HG03520 (cell line): ENCODE measurements around the gene KCNK6.
A peak's percentile ranks its signal among the peaks of the same experiment; 100 is the strongest.
"Not testable (repeated sequence)": the region's sequence is repeated elsewhere in the genome, so short reads cannot be mapped to it uniquely, and the experiment has no call there.

Source experiments
- ATAC-seq: cut with Tn5 transposase; IDR thresholded peaks from one replicate; pipeline ENCODE4 v1.9.1; 2021; ENCODE audit warnings: mild to moderate bottlenecking, moderate library complexity; ENCODE audit not compliant: unreplicated experiment

KCNK6 gene

GRCh38 chr19:38321646-38322196 lies 2.1 kb downstream of the KCNK6 start:
- ATAC-seq: no peak

- no peak for ATAC-seq
Measured at GRCh38 chr19:38323291-38323690, 3.6 kb downstream of the KCNK6 start.

- no peak for ATAC-seq
Measured at GRCh38 chr19:38324431-38324830, 4.8 kb downstream of the KCNK6 start.

DNA sequence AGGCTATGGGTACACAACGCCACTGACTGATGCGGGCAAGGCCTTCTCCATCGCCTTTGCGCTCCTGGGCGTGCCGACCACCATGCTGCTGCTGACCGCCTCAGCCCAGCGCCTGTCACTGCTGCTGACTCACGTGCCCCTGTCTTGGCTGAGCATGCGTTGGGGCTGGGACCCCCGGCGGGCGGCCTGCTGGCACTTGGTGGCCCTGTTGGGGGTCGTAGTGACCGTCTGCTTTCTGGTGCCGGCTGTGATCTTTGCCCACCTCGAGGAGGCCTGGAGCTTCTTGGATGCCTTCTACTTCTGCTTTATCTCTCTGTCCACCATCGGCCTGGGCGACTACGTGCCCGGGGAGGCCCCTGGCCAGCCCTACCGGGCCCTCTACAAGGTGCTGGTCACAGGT lies 6.9 kb downstream of the KCNK6 start:
- no peak for ATAC-seq

DNA sequence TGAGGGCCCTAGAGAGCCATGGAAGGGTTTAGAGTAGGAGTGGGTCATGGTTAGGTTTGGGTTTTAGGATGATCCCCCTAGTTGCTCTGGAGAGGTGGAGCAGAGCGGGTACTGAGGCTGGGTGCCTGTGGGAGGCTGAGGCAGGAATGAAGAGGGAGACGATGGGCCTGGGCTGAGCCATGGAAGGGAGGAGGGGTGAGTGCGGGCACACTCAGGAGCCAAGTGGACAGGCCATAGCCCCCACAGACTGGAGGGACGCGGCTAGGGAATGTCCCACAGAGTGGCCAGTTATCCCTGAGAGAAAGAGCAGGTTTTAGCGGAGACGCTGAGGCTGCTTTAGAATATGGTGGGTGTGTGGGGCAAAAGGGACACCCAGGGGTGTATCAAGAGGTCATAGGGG lies 10.0 kb downstream of the KCNK6 start:
- ATAC-seq: no peak

GRCh38 chr19:38331728-38332127 lies 12.1 kb downstream of the KCNK6 start:
- no peak for ATAC-seq

- ATAC-seq: no peak
Measured at GRCh38 chr19:38333245-38333644, 13.6 kb downstream of the KCNK6 start.

DNA sequence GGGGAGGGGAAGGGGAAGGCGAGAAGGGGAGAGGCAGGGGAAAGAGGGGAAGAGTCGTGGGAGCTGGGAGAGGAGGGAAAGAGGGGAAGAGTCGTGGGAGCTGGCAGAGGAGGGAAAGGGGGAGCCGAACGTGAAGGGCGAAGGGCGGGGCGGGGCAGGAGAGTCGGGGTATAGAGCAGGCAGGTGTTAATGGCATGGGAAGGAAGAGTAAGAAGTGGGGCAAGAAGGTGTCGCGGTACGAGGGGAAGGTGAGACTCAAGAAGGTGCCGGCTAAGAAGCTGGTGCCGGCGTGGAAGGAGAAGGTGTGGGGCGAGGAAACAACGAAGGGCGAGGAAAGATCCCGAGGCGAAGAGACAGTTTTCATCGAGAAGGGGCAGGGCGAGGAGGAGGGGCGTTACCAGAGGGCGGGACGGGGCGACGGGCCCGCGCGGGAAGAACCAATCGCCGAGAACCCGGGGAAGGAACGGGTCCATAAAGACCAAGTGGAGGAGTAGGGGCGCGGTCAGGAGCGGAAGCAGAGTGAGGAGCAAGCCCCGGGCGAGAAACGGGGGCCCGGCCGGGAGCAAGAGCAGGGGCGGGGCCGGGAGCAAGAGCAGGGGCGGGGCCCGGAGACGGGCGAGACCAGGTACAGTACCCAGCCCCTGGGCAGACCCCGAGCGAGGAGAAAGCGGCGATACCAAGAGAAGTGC lies 16.4 kb downstream of the KCNK6 start:
- ATAC-seq: peak; percentile 52

DNA sequence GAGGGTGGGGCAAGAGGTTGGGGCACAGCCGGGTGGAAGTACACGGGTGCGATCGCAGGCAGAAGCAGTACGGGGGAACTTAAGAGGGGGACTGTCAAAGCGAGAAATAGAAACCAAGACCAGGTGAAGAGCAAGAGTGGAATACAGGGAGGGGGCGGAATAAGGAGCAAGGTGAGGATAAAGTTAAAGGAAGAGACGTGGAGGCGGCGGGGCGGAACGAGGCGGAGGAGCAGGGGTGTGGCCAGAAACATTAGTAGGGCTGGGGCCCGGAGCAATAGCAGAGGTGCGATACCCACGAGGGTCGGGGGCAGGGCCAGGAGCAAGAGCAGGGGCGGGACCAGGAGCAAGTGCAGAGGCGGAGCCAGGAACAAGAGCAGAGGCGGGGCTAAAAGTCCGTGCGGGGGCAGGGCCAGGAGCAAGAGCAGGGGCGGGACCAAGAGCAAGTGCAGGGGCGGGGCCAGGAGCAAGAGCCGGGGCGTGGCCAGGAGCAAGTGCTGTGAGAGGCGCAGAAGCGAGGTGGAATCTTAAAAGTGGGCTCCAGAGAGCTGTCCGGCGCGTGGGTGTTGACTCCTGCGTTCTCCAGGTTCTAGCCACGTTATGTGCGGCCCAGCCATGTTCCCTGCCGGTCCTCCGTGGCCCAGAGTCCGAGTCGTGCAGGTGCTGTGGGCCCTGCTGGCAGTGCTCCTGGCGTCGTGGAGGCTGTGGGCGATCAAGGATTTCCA lies 17.2 kb downstream of the KCNK6 start:
- peak; percentile 43 for ATAC-seq

DNA sequence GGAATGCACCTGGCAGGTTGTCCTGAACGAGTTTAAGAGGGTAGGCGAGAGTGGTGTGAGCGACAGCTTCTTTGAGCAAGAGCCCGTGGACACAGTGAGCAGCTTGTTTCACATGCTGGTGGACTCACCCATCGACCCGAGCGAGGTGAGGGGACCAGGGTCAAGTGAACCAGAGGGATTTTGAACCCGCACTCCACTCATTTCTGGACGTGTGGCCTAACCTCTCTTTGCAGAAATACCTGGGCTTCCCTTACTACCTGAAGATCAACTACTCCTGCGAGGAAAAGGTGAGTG lies 17.7 kb downstream of the KCNK6 start:
- ATAC-seq: no peak

DNA sequence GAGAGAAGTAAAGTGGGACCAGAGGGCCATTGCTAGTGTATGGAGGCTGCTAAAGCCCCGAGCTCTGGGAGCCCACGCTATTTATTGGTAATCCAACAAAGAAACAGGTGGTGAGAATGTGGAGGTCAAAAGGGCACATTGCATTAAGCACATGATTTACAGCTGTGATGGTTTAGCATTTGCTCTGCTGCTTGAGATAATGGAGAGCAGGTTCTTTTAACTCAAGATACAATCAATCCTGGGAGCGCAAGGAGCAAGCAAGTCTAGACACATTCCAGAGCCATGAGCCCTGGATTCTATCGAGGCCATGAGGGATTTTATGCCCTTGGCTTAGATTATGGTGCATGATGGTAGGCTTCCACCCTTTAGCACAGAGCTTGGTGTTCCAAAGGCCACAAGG lies 19.4 kb downstream of the KCNK6 start:
- ATAC-seq: not testable (repeated sequence)

- ATAC-seq: no peak
Measured at GRCh38 chr19:38340927-38341326, 21.3 kb downstream of the KCNK6 start.

DNA sequence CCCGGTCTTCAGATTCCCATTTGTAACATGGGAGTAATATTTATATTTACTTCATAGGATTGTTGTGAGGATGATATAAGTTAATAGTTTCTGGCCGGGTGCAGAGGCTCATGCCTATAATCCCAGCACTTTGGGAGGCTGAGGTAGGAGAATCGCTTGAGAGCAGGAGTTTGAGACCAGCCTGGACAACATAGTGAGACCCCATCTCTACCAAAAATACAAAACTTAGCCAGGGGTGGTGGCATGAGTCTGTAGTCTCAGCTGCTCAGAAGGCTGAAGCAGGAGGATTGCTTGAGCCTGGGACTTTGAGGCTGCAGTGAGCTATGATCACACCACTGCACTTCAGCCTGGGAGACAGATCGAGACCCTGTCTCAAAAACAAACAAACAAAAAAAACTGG lies 27.2 kb downstream of the KCNK6 start:
- no peak for ATAC-seq

DNA sequence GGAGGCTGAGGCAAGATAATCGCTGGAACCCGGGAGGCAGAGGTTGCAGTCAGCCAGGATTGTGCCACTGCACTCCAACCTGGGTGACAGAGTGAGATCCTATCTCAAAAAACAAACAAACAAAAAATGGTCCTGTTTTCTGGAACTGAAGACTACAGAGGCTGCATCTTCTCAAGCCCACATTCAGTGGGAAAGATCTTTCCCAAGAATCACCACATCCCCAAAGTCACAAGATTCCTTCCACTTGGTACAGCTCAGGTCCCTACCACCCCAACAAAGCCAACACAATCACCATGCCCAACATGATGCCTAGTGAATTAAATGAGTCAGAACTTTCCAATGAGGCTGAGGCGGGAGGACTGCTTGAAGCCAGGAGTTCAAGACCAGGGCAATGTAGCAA lies 31.2 kb downstream of the KCNK6 start:
- ATAC-seq: no peak

- no peak for ATAC-seq
Measured at GRCh38 chr19:38351865-38352395, 32.3 kb downstream of the KCNK6 start.

GRCh38 chr19:38352611-38353010 lies 33.0 kb downstream of the KCNK6 start:
- no peak for ATAC-seq

DNA sequence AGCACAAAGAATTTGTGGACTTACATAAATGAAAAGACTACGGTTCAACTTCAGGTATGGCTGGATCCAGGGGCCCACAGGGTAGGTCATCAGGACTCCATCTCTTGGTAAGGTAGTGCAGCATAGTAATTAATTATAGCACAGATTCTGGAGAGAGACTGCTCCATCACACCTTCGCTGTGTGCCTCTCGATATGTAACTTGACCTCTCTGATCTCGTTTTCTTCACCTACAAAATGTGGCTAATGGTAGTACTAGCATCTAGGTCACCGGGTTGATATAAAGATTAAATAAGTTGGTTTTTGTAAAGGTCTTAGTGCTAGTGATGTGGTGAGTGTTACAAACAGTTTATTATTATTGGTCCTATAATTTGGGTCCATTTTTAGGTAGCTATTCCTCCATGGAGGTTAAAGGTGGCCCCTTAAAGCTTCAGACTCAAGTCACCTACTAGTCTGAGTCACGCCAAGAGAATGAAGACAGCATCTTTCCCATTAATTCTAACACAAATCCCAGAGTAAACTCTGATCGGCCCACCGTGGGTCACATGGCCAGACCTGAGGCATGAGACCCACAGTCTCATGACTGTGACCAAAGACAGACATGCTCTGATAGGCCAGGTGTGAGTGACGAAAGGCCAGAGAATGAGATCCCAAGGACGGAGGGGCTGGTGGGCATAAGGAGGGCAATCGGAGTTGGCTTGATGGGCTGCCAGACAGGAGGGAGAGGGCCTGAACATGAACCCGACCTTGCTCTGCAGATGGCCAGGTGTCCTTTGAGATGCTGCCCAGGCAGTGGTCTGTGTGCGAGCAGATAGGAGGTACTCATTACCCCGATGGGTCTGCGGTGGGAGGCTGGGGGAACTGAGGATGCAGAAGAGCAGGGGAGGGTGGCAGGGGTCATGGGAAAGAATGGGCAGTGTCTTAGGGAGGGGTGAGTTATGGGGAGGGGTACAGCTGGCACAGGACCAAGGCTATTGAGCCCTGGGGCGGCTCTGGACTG lies 36.4 kb downstream of the KCNK6 start:
- no peak for ATAC-seq

- no peak for ATAC-seq
Measured at GRCh38 chr19:38358071-38358470, 38.4 kb downstream of the KCNK6 start.

DNA sequence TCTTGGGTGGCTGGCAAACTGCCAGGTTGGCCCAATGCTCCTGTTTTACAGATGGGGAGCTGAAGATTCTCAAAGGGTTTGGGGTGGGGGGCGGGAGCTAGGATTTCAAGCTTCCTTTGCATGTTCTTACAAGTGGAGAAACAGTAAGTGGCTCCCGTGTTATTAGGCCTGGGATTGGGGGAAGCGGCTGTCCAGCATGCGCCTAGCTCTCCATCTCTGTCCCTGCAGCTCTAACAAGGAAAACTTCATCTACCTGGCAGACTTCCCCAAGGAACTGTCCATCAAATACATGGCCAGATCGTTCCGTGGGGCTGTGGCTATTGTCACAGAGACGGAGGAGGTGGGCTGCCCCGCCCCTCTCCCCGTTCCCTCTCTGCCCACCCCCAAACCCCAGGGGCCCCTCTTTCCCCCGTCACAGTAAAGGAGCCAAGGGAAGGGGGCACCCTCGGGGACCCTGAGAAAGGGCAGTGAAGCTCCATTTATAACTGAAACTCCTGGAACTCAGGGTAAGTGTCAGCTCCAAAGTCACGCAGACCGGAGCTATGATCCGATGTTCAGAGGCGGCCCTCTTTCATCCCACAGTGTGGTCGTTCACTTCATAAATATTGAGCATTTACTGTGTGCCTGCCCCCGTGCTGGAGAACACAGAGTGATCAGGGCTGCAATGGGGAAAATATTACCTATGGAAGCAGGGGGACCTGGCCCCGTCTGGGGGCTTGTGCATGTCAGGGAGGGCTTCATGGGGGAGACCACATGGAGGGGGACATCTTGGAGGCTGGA lies 39.8 kb downstream of the KCNK6 start:
- no peak for ATAC-seq

- no peak for ATAC-seq
Measured at GRCh38 chr19:38360351-38360750, 40.7 kb downstream of the KCNK6 start.
